Right atrium auricular region (tissue), 2 donors: ENCODE results near the gene JARID2. TPM values are rescaled to one million over a fixed set of nuclear protein-coding genes. Genes with fewer than 3 reads are reported as not detected.

Source experiments
- DNase-seq: peaks from one replicate; pipeline ENCODE4 v3.0.0-alpha.2; 2019; ENCODE audit warnings: low spot score
- H3K27ac ChIP-seq, 2 donors: fragments of 200-600 bp; sonication (generic); 1 replicate in 1 of 2; 2 replicates in 1 of 2; pipeline ENCODE4 v1.5.1; 2016 to 2019
- H3K27me3 ChIP-seq, 2 donors: fragments of 200-600 bp; sonication (generic); one replicate each; pipeline versions ENCODE4 v1.5.1 to v1.6.0; 2017 to 2019
- H3K36me3 ChIP-seq: fragments of 200-600 bp; sonication (generic); one replicate; pipeline ENCODE4 v1.5.1; 2016
- H3K4me1 ChIP-seq, 2 donors: fragments of 200-600 bp; sonication (generic); one replicate each; pipeline versions ENCODE4 v1.5.1 to v1.6.0; 2017 to 2019
- H3K4me3 ChIP-seq, 2 donors: fragments of 200-600 bp; sonication (generic); 1 replicate in 1 of 2; 2 replicates in 1 of 2; pipeline ENCODE4 v1.5.1; 2017 to 2019; ENCODE audit warnings: mild to moderate bottlenecking in 1 of 2, moderate library complexity in 1 of 2
- H3K9me3 ChIP-seq, 2 donors: fragments of 200-600 bp; sonication (generic); one replicate each; pipeline ENCODE4 v1.5.1; 2019
- total RNA-seq, 2 donors: library from RNA; depleted of rRNA; stranded (reverse); fragments of >200 nt; gene quantifications; one replicate each; pipeline ENCODE4 v1.1.0, GENCODE V29; 2016
- TF ChIP-seq, protein P1 (sequence below), 2 donors: fragments of 200-600 bp; sonication (generic); IDR thresholded peaks; one replicate each; pipeline ENCODE4 v1.5.1; 2019; ENCODE audit warnings: antibody characterized with exemption in 2 of 2

Gene JARID2
- total RNA-seq, 2 donors from 2014 or later, result 6.5 to 6.7 TPM

DNA sequence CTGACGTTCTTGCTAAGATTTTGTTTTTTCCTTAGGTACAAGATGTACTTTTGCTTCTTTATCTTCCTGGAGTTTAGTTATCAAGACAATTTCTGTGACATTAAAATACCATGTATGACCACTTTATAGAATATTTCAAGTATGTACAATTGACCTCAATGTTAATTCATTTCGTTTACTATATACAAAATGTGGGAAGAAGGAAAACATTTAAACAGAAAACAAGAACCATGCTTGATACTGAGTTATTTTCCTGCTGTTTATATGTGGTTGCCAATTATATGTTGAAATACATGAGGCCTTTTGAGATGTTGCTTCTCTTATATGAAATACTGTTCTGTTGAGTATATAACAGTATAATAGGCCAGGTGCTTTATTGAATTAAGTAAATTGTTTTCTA, 184.3 kb downstream of the JARID2 start:
- Histone ChIP-seq H3K27me3 (no peaks in the 10 kb centered on the region), H3K4me3 (no peak overlapping the region), H3K27ac (peak overlapping the region; percentile 3 to 10), H3K36me3 (no peaks in the 10 kb centered on the region), H3K9me3 (peaks cover 0 to 8% of the 10 kb centered on the region in 2 donors), H3K4me1 (peaks cover 0 to 68% of the 10 kb centered on the region in 2 donors)
- no peak for DNase-seq
- TF ChIP-seq, protein P1, sequence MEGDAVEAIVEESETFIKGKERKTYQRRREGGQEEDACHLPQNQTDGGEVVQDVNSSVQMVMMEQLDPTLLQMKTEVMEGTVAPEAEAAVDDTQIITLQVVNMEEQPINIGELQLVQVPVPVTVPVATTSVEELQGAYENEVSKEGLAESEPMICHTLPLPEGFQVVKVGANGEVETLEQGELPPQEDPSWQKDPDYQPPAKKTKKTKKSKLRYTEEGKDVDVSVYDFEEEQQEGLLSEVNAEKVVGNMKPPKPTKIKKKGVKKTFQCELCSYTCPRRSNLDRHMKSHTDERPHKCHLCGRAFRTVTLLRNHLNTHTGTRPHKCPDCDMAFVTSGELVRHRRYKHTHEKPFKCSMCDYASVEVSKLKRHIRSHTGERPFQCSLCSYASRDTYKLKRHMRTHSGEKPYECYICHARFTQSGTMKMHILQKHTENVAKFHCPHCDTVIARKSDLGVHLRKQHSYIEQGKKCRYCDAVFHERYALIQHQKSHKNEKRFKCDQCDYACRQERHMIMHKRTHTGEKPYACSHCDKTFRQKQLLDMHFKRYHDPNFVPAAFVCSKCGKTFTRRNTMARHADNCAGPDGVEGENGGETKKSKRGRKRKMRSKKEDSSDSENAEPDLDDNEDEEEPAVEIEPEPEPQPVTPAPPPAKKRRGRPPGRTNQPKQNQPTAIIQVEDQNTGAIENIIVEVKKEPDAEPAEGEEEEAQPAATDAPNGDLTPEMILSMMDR (IDR thresholded peaks at IDR 0.05), result no peak

DNA sequence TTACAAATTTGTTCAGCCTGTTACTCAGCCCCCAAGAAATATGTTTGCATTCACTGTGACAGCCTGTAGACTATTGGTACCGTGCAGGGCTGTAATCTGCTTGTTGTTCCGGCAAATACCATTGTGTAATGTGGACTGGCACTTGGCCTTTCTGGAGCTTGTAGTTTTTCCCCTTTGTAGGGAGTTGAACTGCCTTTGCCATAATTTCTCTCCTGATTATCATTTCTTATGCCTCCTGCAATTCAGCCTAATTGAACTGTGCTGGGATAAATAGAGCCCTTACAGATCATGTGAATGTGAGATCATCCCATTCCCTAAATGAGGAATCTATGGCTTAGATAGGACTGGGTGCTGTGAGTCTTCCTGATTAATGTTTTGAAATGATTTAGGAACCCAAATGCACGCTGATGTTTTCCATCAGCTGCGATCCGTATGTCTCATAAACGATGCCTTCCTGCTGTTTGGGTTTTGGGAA, 185.1 kb downstream of the JARID2 start:
- Histone ChIP-seq H3K27ac (peak overlapping the region; percentile 10 to 31), H3K27me3 (no peaks in the 10 kb centered on the region), H3K4me3 (no peak overlapping the region), H3K36me3 (no peaks in the 10 kb centered on the region), H3K4me1 (peaks cover 0 to 66% of the 10 kb centered on the region in 2 donors), H3K9me3 (peaks cover 0 to 10% of the 10 kb centered on the region in 2 donors)
- no peak for DNase-seq
- TF ChIP-seq, protein P1 (IDR thresholded peaks at IDR 0.05), result no peak

DNA sequence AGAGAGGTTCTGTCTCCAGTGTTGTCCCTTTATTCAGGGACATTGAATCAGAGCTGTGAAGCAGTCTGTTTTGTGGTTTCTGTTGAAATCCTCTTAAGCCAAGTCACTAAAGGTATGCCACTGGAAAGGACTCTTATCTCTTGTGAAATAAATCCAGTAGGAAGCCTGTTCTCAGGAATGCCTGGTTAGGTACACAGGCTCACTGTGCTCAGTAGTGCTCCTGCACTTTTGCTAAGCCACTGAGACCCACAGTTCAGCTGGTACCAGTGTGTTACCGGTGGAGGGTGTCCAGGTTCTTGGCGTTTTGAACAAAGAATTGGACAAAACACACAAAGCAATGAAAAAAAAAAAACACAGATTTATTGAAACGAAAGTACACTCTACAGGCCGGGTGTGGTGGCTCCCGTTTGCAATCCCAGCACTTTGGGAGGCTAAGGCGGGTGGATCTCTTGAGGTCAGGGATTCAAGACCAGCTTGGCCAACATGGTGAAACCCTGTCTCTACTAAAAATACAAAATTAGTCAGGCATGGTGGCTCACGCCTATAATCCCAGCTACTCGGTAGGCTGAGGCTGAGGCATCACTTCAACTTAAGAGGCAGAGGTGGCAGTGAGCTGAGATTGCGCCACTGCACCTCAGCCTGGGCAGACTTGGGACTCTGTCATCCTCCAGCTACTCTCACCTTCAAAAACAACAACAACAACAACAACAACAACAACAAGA, 186.1 kb downstream of the JARID2 start:
- Histone ChIP-seq H3K36me3 (no peaks in the 10 kb centered on the region), H3K4me1 (peaks cover 0 to 57% of the 10 kb centered on the region in 2 donors)
- DNase-seq, result no peak

DNA sequence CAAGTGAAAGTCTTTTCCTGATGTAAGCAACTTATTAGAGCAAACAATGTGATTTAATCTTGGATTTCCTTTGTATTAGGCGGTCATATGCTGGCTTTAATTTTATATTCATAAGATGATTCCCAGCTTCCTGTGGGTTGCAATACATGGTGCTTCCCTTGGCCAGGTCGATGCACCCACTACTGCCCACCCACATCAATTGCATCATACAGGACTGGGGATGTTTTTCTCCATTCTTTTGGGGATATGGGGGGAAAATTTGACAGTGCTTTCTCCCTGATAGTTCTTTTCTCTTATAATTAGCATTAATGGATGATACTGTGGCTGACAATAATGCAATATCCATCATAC, 187.6 kb downstream of the JARID2 start:
- Histone ChIP-seq H3K27me3 (no peaks in the 10 kb centered on the region), H3K4me1 (peaks cover 0 to 46% of the 10 kb centered on the region in 2 donors), H3K9me3 (peaks cover 0 to 10% of the 10 kb centered on the region in 2 donors), H3K4me3 (no peak overlapping the region), H3K36me3 (no peaks in the 10 kb centered on the region), H3K27ac (no peak overlapping the region)
- no peak for DNase-seq
- TF ChIP-seq, protein P1 (IDR thresholded peaks at IDR 0.05), result no peak

More for the DNA sequence above, 186.1 kb downstream of the JARID2 start:
- TF ChIP-seq, protein P1 (IDR thresholded peaks at IDR 0.05), result no peak
- peak overlapping the region in 1 of 2 donors; percentile 31 for H3K27ac ChIP-seq
- no peak overlapping the region for H3K4me3 ChIP-seq
- H3K27me3 ChIP-seq, result no peaks in the 10 kb centered on the region
- H3K9me3 ChIP-seq, result peaks cover 0 to 10% of the 10 kb centered on the region in 2 donors

DNA sequence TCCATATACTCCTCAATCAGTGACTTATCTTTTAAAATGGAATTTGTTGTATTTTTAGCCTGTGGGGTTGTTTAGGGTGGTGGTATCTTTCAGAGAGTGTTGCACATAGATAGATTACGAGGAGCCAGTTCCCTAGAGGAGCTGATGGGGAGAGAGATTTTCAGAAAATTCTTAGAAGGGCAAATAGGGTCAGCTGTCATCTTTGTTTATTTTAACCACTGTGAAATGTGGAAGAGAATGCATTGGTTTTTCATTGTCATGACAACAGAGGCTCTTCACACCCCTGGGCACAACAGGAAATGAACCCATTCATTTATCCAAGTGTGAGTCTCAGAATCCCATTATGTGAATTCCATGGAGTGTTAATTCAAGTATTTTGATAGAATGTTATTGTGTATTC, 188.4 kb downstream of the JARID2 start:
- Histone ChIP-seq H3K9me3 (peaks cover 0 to 10% of the 10 kb centered on the region in 2 donors), H3K27me3 (no peaks in the 10 kb centered on the region), H3K27ac (no peak overlapping the region), H3K4me3 (no peak overlapping the region), H3K36me3 (no peaks in the 10 kb centered on the region), H3K4me1 (peaks cover 0 to 48% of the 10 kb centered on the region in 2 donors)
- DNase-seq, result no peak
- TF ChIP-seq, protein P1 (IDR thresholded peaks at IDR 0.05), result no peak
